ENCODE measurements around the gene VAV2.
"Not testable (repeated sequence)": the region's sequence is repeated elsewhere in the genome, so short reads cannot be mapped to it uniquely, and the experiment has no call there.

VAV2 gene

GRCh38 chr9:133924453-133924852 lies 67.7 kb downstream of the VAV2 start:
- no peak for DNase-seq (ENCODE audit: low spot score)
- TF ChIP-seq CTCF (IDR thresholded peaks at IDR 0.05; ENCODE audit: extremely low read depth, insufficient read depth, missing control alignments): no peak
- in situ Hi-C loops (cut with MboI; ENCODE audit: low pct_unique_long_range_greater_than_20kb, low sequenced_read_pairs, unreplicated experiment): no loop called here

GRCh38 chr9:133923608-133924007 lies 68.5 kb downstream of the VAV2 start:
- in situ Hi-C loops (cut with MboI; ENCODE audit: low pct_unique_long_range_greater_than_20kb, low sequenced_read_pairs, unreplicated experiment); DNase-seq (ENCODE audit: low spot score): not testable (repeated sequence)

GRCh38 chr9:133921866-133922265 lies 70.3 kb downstream of the VAV2 start:
- no peak for TF ChIP-seq CTCF (IDR thresholded peaks at IDR 0.05; ENCODE audit: extremely low read depth, insufficient read depth, missing control alignments)
- DNase-seq (ENCODE audit: low spot score): no peak
- in situ Hi-C loops (cut with MboI; ENCODE audit: low pct_unique_long_range_greater_than_20kb, low sequenced_read_pairs, unreplicated experiment): no loop called here

- in situ Hi-C loops (cut with MboI; ENCODE audit: low pct_unique_long_range_greater_than_20kb, low sequenced_read_pairs, unreplicated experiment): no loop called here
- no peak for TF ChIP-seq CTCF (IDR thresholded peaks at IDR 0.05; ENCODE audit: extremely low read depth, insufficient read depth, missing control alignments)
These were observed 71.7 kb downstream of the VAV2 start for GRCh38 chr9:133920471-133920870.

GRCh38 chr9:133919253-133920115 lies 72.6 kb downstream of the VAV2 start:
- TF ChIP-seq CTCF (IDR thresholded peaks at IDR 0.05; ENCODE audit: extremely low read depth, insufficient read depth, missing control alignments): no peak
- no peak for DNase-seq (ENCODE audit: low spot score)
- in situ Hi-C loops (cut with MboI; ENCODE audit: low pct_unique_long_range_greater_than_20kb, low sequenced_read_pairs, unreplicated experiment): no loop called here

More at GRCh38 chr9:133920471-133920870, 71.7 kb downstream of the VAV2 start:
- no peak for DNase-seq (ENCODE audit: low spot score)

- no peak for DNase-seq (ENCODE audit: low spot score)
- TF ChIP-seq CTCF (IDR thresholded peaks at IDR 0.05; ENCODE audit: extremely low read depth, insufficient read depth, missing control alignments): no peak
- in situ Hi-C loops (cut with MboI; ENCODE audit: low pct_unique_long_range_greater_than_20kb, low sequenced_read_pairs, unreplicated experiment): no loop called here
These were observed 73.9 kb downstream of the VAV2 start for GRCh38 chr9:133918111-133918813.

- DNase-seq (ENCODE audit: low spot score): no peak
- no peak for TF ChIP-seq CTCF (IDR thresholded peaks at IDR 0.05; ENCODE audit: extremely low read depth, insufficient read depth, missing control alignments)
- in situ Hi-C loops (cut with MboI; ENCODE audit: low pct_unique_long_range_greater_than_20kb, low sequenced_read_pairs, unreplicated experiment): no loop called here
These were observed 74.7 kb downstream of the VAV2 start for GRCh38 chr9:133917375-133917774.

Data from GM13977 (cell line).